GM18507 (cell line): ENCODE results near the gene MTHFR.

ENCODE experiments used
- DNase-seq: peaks from one replicate; pipeline ENCODE4 v3.0.0; 2011; ENCODE audit warnings: low read depth; ENCODE audit not compliant: insufficient read length; ENCODE audit errors: extremely low spot score
- FAIRE-seq: peaks from 2 replicates; lab custom pipeline; 2011; peaks lifted over from hg19 to GRCh38; lab: Jason Lieb, UNC

MTHFR gene

GRCh38 chr1:11767922-11768704, 37.7 kb downstream of the MTHFR start:
- no peak for FAIRE-seq
- no peak for DNase-seq

GRCh38 chr1:11766429-11766776, 39.4 kb downstream of the MTHFR start:
- no peak for FAIRE-seq

GRCh38 chr1:11765661-11766428, 39.9 kb downstream of the MTHFR start:
- FAIRE-seq, result no peak
- no peak for DNase-seq

More at GRCh38 chr1:11766429-11766776, 39.4 kb downstream of the MTHFR start:
- no peak for DNase-seq

GRCh38 chr1:11764519-11764918, 41.2 kb downstream of the MTHFR start:
- DNase-seq (no peak), FAIRE-seq (no peak)

- FAIRE-seq (no peak), DNase-seq (no peak)
Observed at GRCh38 chr1:11764115-11764514, 41.6 kb downstream of the MTHFR start.

GRCh38 chr1:11761988-11762406, 43.8 kb downstream of the MTHFR start, which contains the start of gene C1orf167:
Gene C1orf167 (plus strand): TSS chr1:11762193. CDS start chr1:11764401, 2,208 bp downstream.
- FAIRE-seq, result no peak

GRCh38 chr1:11761285-11761684, 44.5 kb downstream of the MTHFR start:
- DNase-seq (no peak), FAIRE-seq (no peak)

More at GRCh38 chr1:11761988-11762406, 43.8 kb downstream of the MTHFR start, which contains the start of gene C1orf167:
- DNase-seq, result no peak

GRCh38 chr1:11759791-11760190, 46.0 kb downstream of the MTHFR start:
- FAIRE-seq (no peak), DNase-seq (no peak)

GRCh38 chr1:11757047-11757446, 48.7 kb downstream of the MTHFR start:
- FAIRE-seq (no peak), DNase-seq (no peak)

- DNase-seq, result no peak
- no peak for FAIRE-seq
Observed at GRCh38 chr1:11753555-11754208, 52.1 kb downstream of the MTHFR start.

- DNase-seq (no peak), FAIRE-seq (no peak)
Observed at GRCh38 chr1:11752359-11753088, 53.2 kb downstream of the MTHFR start.

GRCh38 chr1:11751087-11751486, 54.7 kb downstream of the MTHFR start:
- FAIRE-seq (no peak), DNase-seq (no peak)

- FAIRE-seq (no peak), DNase-seq (no peak)
Observed at GRCh38 chr1:11749996-11750395, 55.8 kb downstream of the MTHFR start.

GRCh38 chr1:11749203-11749689, 56.5 kb downstream of the MTHFR start:
- FAIRE-seq (peak; percentile 85), DNase-seq (peak; percentile 73)

- FAIRE-seq (no peak), DNase-seq (no peak)
Observed at GRCh38 chr1:11748294-11749202, 57.2 kb downstream of the MTHFR start.

GRCh38 chr1:11746795-11747487, 58.8 kb downstream of the MTHFR start:
- FAIRE-seq, result no peak
- no peak for DNase-seq

- FAIRE-seq, result no peak
- no peak for DNase-seq
Observed at GRCh38 chr1:11746092-11746491, 59.7 kb downstream of the MTHFR start.

GRCh38 chr1:11744287-11744686, 61.5 kb downstream of the MTHFR start:
- no peak for FAIRE-seq

More at GRCh38 chr1:11744287-11744686, 61.5 kb downstream of the MTHFR start:
- DNase-seq, result no peak
